NCI-H2196 (cell line): ENCODE data around the gene SLC51B.
"Not testable (repeated sequence)": the region's sequence is repeated elsewhere in the genome, so short reads cannot be mapped to it uniquely, and the experiment has no call there.

Source experiments
- DNase-seq: peaks from one replicate; lab custom pipeline; 2025; ENCODE audit not compliant: unreplicated experiment; lab: John Stamatoyannopoulos, UW

SLC51B gene

DNA sequence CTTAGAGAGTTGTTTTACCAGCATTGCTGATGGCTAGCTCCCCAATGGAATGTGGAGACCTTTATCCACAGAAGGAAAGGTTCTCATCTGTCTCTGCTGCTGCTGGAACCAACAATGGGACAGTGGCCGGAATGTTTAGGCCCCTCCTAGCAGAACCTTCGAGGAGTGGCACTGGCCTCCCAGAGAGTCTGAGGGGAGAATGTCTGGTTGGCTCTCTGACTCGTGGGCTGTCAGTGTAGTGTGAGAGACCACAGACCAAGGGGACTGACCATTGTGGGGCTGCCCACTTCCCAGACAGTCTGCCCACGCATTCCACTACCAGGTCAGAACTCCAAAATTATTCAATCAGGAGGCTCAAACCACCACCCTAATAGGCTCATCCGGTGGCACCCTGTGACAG is 17.5 kb downstream of the SLC51B start:
- DNase-seq = no peak

DNA sequence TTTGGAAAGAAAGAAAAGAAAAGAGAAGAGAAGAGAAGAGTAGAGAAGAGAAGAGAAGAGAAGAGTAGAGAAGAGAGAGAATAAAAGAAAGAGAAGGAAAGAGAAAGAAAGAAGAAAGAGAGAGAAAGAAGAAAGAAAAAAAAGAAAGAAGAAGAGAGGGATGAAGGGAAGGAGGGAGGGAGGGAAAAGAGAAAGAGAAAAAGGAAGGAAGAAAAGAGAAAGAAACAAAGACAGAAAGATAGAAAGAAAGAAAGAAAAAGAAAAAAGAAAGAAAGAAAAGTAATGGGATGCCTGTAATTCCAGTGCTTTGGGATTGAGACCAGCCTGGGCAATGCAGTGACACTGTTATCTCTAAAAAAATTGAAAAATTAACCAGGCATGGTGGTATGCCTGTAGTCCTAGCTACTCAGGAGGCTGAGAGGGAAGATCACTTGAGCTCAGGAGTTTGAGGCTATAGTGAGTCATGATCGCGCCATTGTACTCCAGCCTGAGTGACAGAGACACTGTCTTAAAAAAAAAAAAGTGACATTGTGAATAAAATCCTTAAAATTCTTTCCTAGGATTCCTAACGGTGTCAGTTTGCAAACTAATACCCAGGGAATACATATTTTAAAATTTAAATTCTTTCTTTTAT is 20.9 kb downstream of the SLC51B start:
- DNase-seq = no peak

DNA sequence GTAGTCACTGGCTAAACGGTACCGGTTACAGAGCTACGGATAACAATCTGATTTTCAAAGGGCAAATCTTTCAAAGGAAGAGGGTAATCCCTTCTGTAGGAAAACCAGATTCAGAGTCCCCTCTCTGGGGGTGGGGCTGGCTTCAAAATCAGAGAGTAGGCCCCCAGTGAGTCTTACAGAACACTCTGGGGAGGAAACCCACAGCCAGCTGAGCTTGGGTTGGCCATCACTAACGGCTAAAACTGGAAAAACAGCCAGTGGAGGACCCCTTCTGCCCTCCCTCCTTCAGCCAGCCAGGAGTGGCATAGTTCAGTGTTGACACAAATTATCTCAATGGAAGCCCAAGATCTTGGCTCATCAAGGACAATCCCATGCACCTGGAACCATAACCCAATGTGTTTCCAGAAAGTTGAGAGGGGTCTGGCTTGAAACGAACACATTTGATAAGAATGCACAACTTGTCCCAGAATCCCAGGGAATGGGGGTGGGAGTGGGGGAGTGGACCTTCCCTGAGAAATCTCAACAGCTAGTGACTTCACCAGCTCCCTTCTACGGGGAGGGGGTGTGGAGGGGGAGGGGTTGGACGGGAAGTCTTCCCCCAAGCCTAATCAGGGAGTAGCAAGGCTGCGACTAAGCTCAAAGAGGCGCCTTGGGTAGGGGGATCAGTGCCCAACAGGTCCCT is 21.6 kb downstream of the SLC51B start:
- no peak for DNase-seq

DNA sequence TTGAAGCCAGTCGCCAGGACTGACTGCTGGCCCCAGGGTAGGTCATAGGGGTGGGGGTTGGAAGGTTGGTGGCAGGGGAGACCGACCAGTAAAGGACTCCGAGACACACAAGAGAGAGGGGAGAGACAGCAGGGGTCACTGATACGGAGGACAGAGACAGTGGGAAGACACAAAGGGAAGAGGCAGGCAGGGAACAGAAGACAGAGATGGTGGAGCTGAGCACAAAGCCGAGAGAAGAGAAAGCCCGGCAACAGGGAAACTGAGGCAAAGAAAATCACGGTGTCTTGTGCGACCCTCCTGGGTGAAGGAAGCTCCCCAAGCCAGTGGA is 22.1 kb downstream of the SLC51B start:
- no peak for DNase-seq

DNA sequence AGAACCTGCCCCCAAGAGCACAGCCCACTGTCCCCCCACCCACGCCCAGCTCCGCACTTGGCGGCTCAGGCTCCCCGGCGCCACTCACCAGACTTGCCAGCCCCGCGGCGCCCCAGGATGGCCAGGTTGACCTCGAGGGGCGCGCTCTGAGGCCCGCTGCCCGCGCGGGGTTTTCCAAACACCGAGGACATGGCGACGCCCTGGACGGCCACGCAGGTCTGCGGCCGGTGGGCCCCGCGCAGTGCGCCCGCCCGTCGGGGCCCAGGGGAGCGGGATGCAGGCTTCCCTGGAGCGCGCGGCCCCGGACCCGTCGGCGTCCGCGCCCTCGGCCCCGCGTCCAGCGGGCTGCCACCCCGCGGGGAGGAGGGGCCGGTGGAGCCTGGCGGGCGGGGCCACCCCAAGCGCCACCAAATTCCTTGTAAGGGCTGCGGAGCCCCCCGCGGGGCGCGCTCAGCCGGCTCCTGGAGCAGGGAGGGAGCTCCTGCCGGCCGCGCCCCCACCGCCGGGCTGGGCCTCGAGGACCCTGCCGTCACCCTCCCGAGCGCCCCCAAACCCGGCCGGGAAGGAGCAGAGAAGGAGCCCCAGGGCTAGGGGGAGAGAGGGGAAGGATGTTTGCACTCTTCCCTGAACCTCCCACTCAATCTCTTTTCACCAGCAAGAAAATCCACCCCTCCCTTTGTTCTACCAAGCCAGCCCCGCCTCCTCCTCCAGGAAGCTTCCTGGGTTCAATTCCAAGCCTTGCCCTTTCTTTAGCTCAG is 22.6 kb downstream of the SLC51B start, which contains the start of gene RASL12:
RASL12 (minus strand) TSS at position 347 of the 758 bp plus-strand sequence; CDS start at position 191, 156 bp downstream.
- DNase-seq = no peak

DNA sequence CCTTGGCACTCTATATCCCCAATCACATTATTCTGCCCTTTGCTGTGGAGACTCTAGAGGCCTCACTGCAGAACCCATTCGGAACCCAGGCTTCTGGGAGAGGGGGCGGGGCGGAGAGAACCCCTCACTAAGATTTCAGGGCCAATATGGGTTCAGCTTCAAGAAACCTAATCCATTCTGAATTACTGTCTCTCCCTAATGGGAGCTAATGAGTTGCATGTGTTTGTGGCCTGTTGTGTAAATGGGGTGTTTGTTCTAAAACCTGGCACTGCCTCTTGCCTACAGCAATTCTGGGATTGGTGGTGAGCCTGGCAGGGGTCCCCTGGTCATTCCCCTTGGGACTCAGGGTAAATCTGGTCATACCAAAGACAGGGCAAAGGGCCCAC is 23.2 kb downstream of the SLC51B start:
- DNase-seq = no peak

DNA sequence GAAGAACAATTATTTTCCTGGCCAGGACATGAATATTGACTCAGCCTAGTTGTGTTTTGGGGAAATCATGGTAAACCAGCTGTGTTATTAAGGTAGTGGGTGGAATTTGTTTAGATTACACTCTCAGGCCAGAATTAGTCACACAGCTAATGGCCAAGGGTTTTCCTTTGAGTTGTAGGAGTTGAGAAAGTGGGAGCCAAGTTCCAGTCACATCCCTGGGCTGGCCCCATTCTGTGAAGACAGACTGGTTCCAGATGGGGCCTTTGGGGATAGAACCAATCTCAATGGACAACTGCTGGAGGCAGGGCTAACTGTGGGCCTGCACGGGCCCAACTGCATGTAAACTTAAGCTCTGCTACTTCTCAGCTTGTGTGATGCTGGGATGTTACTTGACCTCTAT is 24.0 kb downstream of the SLC51B start:
- DNase-seq = no peak

DNA sequence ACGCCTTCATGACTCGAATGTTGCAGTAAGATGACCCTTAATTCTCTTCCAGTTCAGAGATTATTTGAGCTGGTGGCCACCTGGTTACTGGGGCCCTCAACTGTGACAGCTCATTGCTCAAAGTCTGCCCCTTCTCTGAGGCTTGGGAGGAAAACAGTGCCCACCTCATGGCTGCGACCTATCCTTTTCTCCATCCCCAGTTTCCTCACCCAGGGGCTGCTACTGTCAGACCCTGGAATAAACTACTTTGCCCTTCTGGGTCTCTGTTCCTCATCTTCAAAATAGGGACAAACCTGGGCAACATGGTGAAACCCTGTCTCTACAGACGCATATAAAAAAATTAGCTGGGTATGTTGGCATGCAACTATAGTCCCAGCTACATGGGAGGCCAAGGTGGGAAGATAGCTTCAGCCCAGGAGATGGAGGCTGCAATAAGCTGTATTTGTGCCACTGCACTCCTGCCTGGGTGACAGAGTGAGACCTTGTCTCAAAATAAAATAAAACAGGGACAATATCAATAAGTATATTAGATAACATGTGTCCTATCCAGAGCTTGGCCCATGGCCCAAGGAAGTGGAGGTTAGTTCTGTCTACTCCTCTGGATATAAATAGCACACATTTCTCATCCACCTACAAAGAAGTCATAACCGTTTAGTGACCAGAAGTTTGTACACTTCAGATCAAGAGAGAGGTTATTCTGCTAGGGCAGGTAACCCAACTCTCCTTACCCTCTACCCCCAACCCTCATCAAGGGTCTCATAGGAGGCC is 24.8 kb downstream of the SLC51B start:
- no peak for DNase-seq

DNA sequence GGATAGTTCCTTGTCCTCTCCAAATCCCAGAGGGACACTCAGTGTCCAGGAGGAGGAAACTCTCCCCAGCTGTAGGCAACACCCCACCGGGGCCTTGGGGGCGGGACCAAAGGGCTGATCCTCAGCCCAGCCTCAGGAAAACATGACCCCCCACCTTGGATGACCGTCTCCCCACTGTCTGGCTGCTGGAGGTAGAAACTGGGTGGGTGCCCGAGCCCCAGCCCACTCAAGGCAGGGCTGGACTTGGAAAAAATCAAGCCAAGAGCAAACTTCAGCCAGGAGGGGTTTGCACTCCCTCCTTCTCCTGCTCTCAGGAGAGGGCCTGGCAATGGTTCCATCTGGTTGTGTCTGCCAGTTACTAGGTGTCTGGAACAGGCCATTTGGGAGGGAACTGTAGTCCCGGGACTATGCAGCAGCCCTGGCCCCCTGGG is 26.2 kb downstream of the SLC51B start:
- DNase-seq = no peak

DNA sequence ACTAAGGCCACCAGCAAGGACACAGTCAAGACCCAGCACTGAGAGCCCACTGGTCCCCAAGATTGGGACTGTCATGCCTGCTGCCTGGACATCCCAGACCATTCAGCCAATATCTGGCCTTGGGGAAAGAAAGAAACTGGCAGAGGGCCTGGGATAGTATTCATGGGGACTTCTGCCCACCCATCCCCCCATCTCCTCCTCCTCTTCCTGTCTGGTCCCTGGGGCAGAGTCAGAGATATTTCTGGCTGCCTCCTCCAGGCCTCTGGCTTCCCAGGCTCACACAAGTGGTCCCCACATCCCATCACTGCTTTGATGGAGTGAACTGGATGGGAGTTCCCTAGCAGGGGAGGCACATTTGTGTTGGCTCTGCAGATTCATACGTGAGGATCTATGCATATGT is 26.8 kb downstream of the SLC51B start:
- no peak for DNase-seq

DNA sequence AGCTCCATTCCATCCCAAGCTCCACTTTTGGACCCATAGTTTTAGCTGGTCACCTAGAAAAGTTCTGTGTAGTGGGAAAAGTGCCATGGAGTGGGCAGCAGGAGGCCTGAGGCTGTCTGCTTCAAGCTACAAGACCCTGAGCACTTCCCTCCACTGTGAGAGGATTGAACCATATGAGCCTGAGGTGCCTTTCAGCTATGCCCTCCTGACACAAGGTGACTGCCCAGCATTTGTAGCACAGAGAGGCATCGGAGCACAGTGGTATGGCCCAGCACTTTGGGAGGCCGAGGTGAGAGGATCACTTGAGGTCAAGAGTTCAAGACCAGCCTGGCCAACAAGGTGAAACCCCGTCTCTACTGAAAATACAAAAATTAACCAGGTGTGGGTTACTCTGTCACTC is 27.4 kb downstream of the SLC51B start:
- DNase-seq = no peak

DNA sequence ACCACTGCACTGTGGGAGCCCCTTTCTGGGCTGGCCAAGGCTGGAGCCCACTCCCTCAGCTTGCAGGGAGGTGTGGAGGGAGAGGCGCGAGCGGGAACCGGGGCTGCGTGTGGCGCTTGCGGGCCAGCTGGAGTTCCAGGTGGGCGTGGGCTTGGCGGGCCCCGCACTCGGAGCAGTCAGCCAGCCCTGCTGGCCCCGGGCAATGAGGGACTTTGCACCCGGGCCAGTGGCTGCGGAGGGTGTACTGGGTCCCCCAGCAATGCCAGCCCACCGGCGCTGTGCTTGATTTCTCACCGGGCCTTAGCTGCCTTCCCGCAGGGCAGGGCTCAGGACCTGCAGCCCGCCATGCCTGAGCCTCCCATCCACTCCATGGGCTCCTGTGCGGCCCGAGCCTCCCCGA is 29.8 kb downstream of the SLC51B start:
- DNase-seq = not testable (repeated sequence)

DNA sequence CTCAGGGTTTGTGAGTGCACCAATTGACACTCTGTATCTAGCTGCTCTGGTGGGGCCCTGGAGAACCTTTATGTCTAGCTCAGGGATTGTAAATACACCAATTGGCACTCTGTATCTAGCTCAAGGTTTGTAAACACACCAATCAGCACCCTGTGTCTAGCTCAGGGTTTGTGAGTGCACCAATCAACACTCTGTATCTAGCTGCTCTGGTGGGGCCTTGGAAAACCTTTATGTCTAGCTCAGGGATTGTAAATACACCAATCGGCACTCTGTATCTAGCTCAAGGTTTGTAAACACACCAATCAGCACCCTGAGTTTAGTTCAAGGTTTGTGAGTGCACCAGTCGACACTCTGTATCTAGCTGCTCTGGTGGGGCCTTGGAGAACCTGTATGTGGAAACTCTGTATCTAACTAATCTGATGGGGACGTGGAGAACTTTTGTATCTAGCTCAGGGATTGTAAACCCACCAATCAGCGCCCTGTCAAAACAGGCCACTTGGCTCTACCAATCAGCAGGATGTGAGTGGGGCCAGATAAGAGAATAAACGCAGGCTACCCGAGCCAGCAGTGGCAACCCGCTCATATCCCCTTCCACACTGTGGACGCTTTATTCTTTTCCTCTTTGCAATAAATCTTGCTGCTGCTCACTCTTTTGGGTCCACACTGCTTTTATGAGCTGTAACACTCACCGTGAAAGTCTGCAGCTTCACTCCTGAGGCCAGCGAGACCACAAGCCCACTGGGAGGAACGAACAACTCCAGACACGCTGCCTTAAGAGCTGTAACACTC is 30.6 kb downstream of the SLC51B start:
- DNase-seq = not testable (repeated sequence)

DNA sequence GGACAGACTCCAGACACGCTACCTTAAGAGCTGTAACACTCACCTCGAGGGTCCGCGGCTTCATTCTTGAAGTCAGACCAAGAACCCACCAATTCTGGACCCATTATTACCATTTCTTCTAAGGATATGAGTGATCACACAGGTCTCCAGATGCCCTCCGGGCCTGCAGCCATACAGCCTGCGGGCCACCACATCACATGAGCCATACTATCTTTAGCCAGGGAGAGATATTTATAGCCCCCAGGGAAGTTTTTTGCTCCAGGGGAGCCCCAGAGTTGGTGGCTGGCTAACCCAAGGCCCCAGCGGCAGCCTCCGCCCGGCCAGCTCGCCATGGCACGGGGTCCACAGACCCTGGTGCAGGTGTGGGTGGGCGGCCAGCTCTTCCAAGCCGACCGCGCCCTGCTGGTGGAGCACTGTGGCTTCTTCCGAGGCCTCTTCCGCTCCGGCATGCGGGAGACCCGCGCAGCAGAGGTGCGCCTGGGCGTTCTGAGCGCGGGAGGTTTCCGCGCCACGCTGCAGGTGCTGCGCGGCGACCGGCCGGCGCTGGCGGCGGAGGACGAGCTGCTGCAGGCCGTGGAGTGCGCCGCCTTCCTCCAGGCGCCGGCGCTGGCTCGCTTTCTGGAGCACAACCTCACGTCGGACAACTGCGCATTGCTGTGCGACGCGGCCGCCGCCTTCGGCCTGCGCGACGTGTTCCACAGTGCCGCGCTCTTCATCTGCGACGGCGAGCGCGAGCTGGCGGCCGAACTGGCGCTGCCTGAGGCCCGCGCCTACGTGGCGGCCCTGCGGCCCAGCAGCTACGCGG is 31.5 kb downstream of the SLC51B start, which contains the start of gene KBTBD13:
KBTBD13 (plus strand) TSS at position 261 of the 805 bp plus-strand sequence; CDS start at position 331, 70 bp downstream.
- DNase-seq = no peak

DNA sequence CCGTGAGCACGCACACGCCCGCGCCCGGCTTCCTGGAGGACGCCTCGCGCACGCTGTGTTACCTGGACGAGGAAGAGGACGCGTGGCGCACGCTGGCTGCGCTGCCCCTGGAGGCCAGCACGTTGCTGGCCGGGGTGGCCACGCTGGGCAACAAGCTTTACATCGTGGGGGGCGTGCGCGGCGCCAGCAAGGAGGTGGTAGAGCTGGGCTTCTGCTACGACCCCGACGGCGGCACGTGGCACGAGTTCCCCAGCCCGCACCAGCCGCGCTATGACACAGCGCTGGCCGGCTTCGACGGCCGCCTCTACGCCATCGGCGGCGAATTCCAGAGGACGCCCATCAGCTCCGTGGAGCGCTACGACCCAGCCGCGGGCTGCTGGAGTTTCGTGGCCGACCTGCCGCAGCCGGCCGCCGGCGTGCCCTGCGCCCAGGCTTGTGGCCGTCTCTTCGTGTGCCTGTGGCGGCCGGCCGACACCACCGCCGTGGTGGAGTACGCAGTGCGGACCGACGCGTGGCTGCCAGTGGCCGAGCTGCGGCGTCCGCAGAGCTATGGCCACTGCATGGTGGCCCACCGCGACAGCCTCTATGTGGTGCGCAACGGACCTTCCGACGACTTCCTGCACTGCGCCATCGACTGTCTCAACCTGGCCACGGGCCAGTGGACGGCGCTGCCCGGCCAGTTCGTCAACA is 32.2 kb downstream of the SLC51B start:
- DNase-seq = no peak

DNA sequence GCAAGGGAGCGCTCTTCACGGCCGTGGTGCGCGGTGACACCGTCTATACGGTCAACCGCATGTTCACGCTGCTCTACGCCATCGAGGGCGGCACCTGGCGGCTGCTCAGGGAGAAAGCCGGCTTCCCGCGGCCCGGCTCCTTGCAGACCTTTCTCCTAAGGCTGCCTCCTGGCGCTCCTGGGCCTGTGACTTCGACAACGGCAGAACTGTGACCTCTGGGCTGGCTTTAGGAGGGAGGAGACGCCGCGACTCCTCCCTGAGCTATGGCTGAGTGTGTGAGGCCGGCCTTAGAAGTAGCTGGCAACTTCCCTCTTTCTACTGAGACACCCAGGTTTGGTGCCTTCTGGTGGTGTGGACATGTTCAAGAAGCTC is 32.8 kb downstream of the SLC51B start:
- no peak for DNase-seq

DNA sequence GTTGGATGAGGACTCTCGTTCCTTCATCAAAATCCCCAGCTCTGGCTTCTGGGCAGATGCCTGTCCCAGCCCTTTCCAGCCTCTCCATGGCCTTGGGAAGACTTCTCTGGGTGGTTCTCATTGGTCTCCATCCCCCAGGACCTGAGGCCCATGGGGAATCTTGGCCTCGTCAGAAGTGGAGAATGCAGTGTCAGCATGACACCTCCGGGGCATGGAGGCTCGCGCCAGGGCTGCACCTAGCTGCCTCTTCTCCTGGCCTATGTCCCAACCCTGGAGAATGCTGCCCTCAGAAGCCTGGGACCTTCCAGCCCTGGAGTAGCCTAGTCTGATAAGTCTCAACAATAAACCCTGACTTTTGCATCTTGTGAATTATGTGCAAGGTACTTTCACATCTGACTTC is 34.4 kb downstream of the SLC51B start:
- DNase-seq = no peak

DNA sequence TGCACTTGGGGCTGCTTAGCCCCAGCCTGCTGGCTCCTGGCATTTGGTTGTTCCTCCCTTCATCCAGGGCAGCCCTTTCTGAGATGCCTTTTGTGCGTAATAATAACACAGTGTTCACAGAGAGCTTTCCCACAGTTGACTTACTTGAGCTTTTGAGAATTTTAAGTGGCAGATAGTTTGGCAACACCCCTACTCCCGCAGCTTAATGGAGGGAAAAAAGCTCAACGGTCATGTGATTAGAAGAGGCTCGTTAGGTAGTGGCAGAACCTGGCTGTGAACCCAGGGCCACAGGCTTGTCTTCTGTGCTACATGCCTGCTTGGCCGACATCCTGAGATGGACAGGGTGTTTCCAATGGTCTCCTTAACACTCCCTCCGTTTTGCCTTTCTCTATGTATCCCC is 36.1 kb downstream of the SLC51B start:
- DNase-seq = no peak

DNA sequence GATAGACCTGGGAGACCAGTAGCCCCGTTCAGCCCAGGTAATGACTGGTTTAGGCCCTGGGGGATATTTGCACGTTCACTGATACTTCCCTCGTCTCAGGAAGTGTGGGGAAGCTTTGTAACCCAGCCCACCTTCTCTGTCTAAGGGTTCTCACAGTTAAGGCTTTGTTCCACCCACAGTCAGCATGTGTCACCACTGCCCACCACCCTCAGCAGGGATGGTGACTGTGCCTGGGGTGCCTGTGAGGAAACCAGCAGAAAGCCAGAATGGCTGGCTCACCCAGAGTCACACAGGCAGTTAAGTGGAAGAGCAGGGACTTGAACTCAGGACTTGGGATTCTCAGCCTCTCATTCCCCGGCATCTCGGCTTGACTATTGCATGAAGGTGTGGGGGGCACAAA is 36.6 kb downstream of the SLC51B start:
- DNase-seq = no peak
